RPMI7951 (cell line): ENCODE results near the gene PSMA6. TPM values are rescaled to one million over a fixed set of nuclear protein-coding genes. Genes with fewer than 3 reads are reported as not detected.
"Not testable (repeated sequence)": the region's sequence is repeated elsewhere in the genome, so short reads cannot be mapped to it uniquely, and the experiment has no call there.

Experiments used
- DNase-seq: peaks from one replicate; pipeline ENCODE4 v3.0.0-alpha.2; 2012; ENCODE audit warnings: low read depth
- total RNA-seq: library from RNA; depleted of rRNA; stranded (reverse); fragments of >200 nt; shearing (Covaris generic); gene quantifications from 2 replicates; pipeline ENCODE4 v1.2.3, GENCODE V29; 2014

Gene PSMA6
- total RNA-seq, 1 experiment from 2014 or later: 371 TPM

DNA sequence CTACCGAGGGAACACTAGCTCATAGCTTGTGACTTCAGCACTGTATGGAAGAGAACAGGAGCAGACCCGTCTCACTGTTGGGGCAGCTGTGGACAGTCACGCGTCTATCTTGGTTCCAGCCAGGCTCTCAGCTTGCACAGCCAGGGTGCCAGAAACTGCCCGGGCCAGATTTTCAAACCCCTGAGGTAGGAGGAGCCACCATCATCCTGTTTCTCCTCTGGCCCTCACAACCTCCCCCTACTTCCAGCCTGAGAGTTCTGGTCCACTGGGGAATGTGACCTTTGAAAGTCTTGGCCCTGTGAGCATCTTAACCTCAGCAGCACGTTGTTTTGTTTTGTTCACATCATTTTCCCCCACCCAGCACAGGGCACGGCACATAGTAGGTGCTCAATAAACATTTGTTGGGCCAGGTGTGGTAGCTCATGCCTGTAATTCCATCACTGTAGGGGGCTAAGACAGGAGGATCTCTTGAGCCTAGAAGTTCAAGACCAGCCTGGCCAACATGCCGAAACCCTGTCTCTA lies 50.4 kb downstream of the PSMA6 start:
- DNase-seq: no peak

DNA sequence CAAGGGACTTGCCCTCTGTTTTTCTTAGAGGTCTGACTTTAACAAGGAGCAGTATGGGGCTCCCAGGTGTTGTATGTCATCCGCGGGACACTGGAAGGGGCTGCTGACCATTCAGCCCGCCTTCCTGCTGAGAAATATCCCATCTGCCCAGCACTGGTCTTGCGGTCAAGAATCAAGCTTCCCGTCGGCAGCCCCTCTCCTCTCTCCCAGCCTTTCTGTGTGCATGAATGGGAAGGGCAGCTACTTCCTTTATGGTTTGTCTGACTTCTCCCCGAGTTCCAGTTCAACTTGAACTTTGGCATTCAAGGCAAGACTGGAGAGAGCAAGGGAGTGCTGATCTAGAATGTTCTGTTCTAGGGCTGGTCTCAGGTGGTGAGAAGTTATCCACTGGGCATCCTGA lies 51.5 kb downstream of the PSMA6 start:
- DNase-seq: no peak

- no peak for DNase-seq
Measured at GRCh38 chr14:35344107-35344807, 52.1 kb downstream of the PSMA6 start.

DNA sequence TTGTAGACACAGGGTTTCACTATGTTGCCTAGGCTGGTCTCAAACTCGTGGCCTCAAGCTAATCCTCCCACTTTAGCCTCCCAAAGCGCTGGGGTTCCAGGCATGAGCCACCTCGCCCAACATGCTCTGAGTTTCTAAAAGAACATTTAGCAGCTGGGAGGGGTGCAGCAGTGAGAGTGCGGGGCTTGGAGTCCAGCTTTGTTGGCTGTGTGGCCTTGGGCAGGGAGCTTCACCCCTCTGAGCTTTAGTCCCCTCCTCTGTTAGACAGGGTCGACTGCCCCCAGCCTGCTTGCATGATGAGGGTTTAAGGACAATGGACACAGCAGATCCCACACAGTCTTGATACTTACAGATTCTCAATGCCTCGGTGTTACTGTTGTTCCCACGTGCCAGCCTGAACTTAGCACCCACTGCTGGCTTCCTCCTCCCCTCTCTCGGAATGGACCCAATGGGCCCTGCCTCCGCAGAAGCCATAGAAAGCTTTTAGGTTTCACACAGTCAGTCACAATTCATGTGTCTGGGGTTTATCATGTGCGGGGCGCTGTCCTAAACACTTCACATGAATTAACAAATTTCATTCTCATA lies 54.6 kb downstream of the PSMA6 start:
- DNase-seq: no peak

DNA sequence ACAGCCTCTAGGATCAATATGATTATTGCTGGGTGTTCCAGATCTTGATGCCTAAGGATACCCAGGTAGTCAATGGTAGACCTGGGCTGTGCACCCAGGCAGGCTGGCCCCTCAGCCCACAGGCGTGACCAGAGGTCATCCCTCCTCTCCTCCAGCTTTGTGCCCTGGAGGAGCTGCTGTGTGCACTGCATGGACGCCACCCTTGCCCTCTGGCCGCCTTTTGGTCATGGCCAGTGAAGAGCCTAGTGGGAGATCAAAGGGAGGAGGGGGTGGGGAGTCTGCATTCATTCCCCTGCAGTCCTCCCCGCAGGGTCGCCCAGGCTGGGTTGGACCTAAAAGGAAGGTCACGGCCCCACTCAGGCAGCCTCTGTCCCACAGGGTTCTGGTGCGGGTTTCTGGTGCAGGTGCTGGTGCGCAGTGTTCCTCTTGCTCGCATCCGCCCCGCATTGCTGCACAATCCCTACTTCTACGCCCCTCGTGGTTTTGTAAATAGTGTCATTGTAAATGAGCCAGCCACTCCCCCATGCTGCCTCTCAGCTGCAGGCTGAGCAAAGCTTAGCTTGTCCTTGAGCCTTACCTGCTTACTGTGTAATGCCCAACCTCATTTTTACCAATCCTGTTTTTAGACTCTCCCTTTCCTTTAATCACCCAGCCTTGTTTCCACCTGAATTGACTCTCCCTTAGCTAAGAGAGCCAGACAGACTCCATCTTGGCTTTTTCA lies 55.3 kb downstream of the PSMA6 start:
- DNase-seq: no peak

DNA sequence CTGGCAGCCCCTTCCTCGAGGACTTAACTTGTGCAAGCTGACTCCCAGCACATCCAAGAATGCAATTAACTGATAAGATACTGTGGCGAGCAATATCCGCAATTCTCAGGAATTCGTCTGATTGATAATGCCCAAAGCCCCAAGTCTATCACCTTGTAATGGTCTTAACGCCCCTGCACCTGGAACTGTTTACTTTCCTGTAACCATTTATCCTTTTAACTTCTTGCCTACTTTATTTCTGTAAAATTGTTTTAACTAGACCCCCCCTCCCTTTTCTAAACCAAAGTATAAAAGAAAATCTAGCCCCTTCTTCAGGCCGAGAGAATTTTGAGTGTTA lies 55.8 kb downstream of the PSMA6 start:
- DNase-seq: not testable (repeated sequence)

GRCh38 chr14:35349496-35350365 lies 57.5 kb downstream of the PSMA6 start:
- DNase-seq: no peak

- DNase-seq: no peak
Measured at GRCh38 chr14:35351497-35351896, 59.3 kb downstream of the PSMA6 start.

DNA sequence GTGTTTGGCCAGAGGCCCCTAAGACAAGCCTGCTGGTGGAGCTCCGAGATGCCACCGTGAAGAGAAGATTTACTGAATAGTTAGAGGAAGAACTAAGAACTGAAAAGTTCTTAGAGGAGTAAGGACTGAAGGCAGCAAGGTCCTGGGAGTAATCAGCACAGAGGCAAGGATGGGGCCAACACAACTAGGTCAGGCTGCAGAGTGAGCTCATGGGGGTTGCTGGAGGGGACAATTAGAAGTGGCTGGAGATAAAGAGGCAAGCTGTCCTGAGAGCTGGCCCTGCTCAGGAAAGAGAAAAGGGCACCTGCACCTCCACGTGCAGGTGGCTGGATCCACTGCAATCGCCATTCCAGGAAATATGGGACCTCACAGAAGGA lies 59.7 kb downstream of the PSMA6 start:
- DNase-seq: no peak

DNA sequence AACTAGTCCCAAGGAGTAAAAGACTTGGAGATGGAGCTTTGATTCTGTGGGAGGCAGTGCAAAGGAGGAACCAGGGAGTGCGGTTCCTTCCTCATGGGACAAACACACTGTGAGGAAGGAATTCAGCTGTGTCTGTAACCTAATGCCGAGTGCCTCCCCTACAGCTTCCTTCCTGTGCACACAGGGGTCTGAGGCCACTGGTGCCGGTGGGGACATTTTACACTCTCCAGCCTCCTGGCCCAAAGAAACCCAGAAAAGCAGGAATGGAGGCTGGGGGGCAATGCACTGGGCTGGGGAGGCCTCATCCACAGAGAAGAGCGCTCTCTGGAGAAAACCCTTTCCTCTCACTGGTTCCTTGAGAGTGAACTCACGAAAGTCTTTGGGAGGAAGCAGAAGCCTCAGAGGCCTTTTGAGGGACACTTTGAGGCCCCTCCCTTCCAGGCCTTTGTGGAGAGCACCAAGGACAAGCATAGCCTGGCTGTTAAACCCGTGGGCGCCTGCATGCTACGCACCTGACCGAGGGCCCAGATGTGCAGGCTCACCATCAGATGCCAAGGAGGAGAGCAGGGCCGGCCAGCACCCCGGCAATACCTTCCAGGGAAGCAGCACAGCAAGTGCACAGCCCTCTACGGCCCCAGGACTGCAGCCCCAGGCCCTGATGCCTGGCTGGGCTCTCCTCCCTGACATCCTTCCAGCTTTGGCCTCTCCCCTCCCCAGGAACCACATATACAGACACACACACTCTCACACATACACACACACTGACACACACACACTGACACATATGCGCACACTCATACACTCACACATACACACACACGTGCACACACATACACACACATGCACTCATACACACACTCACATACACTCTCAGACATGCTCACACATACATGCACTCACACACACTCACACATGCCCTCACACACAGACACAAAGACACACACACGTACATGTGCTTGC lies 60.4 kb downstream of the PSMA6 start:
- DNase-seq: no peak

- no peak for DNase-seq
Measured at GRCh38 chr14:35353409-35354172, 61.4 kb downstream of the PSMA6 start.

DNA sequence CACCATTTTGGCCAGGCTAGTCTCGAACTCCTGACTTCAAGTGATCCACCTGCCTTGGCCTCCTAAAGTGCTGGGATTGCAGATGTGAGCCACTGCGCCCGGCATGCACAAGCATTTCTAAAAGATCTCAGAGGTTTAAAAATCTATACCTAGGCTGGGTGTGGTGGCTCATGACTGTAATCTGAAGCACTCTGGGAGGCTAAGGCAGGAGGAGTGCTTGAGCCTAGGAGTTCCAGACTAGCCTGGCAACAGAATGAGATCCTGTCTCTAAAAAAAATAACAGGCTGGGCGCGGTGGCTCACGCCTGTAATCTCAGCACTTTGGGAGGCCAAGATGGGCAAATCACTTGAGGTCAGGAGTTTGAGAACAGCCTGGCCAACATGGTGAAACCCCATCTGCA lies 63.1 kb downstream of the PSMA6 start:
- not testable (repeated sequence) for DNase-seq

DNA sequence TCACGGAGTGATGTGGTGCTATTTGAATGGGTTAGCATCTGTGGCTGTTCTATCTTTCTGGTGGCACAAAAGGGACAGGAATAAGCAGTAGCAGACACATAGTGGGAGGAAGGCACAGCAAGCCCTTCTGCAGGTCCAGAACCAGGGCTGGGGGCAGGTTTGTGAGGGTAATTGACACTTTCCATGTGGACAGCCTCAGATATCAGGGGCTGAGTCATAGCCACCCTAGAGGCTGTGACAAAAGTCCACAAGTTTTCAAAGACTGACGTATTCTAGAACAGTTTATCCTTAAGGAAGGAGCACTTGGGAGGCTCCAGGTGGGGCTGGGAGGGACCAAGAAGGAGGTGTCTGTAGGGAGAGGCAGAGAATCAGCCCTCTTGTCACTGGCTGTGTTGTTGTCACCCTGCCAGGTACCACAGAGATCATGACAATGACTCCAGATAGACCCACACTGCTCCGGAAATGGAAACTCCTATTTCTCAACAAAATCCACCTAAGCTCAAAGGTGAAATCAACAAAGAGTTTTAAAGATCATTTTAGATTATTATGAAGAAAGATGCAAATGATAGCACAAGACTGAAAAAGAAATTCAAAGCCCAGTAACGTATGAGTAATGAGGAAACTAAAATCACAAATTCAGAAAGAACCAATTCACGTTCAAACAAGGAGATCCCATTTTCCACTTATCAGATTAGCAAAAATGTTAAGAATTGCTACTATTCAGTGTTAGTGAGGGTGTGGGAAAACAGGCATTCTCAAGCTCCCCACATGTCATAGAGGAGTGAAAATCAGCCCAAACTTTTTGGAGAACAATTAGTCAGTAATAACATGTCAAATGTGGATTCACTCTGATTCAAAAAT lies 64.0 kb downstream of the PSMA6 start:
- no peak for DNase-seq

DNA sequence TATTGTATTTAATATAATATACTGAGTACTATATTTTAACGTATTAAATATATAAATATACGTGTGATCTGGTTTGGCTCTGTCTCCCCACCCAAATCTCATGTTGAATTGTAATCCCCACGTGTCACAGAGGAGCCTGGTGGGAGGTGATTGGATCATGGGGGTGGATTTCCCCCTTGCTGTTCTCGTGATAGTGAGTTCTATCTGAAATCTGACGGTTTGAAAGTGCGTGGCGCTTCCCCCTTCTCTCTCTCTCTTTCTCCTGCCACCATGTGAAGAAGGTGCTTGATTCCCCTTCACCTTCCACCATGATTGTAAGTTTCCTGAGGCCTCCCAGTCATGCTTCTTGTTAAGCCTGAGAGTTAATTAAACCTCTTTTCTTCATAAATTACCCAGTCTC lies 67.5 kb downstream of the PSMA6 start:
- DNase-seq: not testable (repeated sequence)

- no peak for DNase-seq
Measured at GRCh38 chr14:35361141-35361480, 68.9 kb downstream of the PSMA6 start.

- no peak for DNase-seq
Measured at GRCh38 chr14:35362450-35362849, 70.3 kb downstream of the PSMA6 start.

- no peak for DNase-seq
Measured at GRCh38 chr14:35362911-35363374, 70.8 kb downstream of the PSMA6 start.

- peak; percentile 93 for DNase-seq
Measured at GRCh38 chr14:35365130-35366055, 73.2 kb downstream of the PSMA6 start.
